ENCODE results near the gene CCDC9B. TPM values are rescaled to one million over a fixed set of nuclear protein-coding genes. Genes with fewer than 3 reads are reported as not detected.

CCDC9B gene
- 0.39 and 0.66 TPM in 2 replicates for total RNA-seq

- intact Hi-C loops (cut with micrococcal nuclease): no loop called here
These were observed at the start of gene CCDC9B for GRCh38 chr15:40340740-40341400. Gene CCDC9B (minus strand): TSS chr15:40340939. CDS start chr15:40340819, 120 bp downstream.

GRCh38 chr15:40389824-40390595 lies 49.3 kb upstream of the CCDC9B start:
- intact Hi-C loops (cut with micrococcal nuclease): no loop called here

- intact Hi-C loops (cut with micrococcal nuclease): no loop called here
These were observed 48.4 kb upstream of the CCDC9B start for GRCh38 chr15:40388941-40389823.

- intact Hi-C loops (cut with micrococcal nuclease): no loop called here
These were observed 45.7 kb upstream of the CCDC9B start for GRCh38 chr15:40386480-40386879.

GRCh38 chr15:40382580-40383456 lies 42.1 kb upstream of the CCDC9B start, which contains the start of gene KNSTRN:
Gene KNSTRN (plus strand): TSS chr15:40382721. CDS start chr15:40382836, 115 bp downstream.
- intact Hi-C loops (cut with micrococcal nuclease): loop anchor here (1.0 to 5.0 kb wide), 11 partner anchors 15 to 379 kb away; partner anchors contain the start of genes CCDC32, DISP2, GCHFR and INAFM2

GRCh38 chr15:40381818-40382529 lies 41.2 kb upstream of the CCDC9B start:
- intact Hi-C loops (cut with micrococcal nuclease): loop anchor here (1.0 to 5.0 kb wide), 11 partner anchors 14 to 380 kb away; partner anchors contain the start of genes CCDC32, DISP2, GCHFR and INAFM2

- intact Hi-C loops (cut with micrococcal nuclease): loop anchor here (5.0 kb wide), 2 partner anchors 73 to 382 kb away; partner anchors contain the start of genes GCHFR and PLCB2
These were observed 39.9 kb upstream of the CCDC9B start for GRCh38 chr15:40380636-40381035.

- intact Hi-C loops (cut with micrococcal nuclease): loop anchor here (5.0 kb wide), 2 partner anchors 73 to 382 kb away; partner anchors contain the start of genes GCHFR and PLCB2
These were observed 39.1 kb upstream of the CCDC9B start for GRCh38 chr15:40379853-40380252.

- intact Hi-C loops (cut with micrococcal nuclease): no loop called here
These were observed 38.6 kb upstream of the CCDC9B start for GRCh38 chr15:40379374-40379773.

GRCh38 chr15:40377606-40378005 lies 36.9 kb upstream of the CCDC9B start:
- intact Hi-C loops (cut with micrococcal nuclease): no loop called here

- intact Hi-C loops (cut with micrococcal nuclease): no loop called here
These were observed 32.2 kb upstream of the CCDC9B start for GRCh38 chr15:40372981-40373380.

- intact Hi-C loops (cut with micrococcal nuclease): loop anchor here (2.0 to 5.0 kb wide), 2 partner anchors 35 to 137 kb away; partner anchors contain the start of gene IVD
These were observed 29.2 kb upstream of the CCDC9B start for GRCh38 chr15:40369971-40370370.

- intact Hi-C loops (cut with micrococcal nuclease): loop anchor here (2.0 to 5.0 kb wide), 2 partner anchors 35 to 138 kb away; partner anchors contain the start of gene IVD
These were observed 28.7 kb upstream of the CCDC9B start for GRCh38 chr15:40369474-40369869.

GRCh38 chr15:40368719-40369473 lies 28.2 kb upstream of the CCDC9B start:
- intact Hi-C loops (cut with micrococcal nuclease): loop anchor here (1.0 to 5.0 kb wide), 7 partner anchors 11 to 138 kb away; partner anchors contain the start of genes DISP2, INAFM2, IVD and KNSTRN

- intact Hi-C loops (cut with micrococcal nuclease): loop anchor here (1.0 to 5.0 kb wide), 7 partner anchors 10 to 139 kb away; partner anchors contain the start of genes DISP2, INAFM2, IVD and KNSTRN
These were observed 27.2 kb upstream of the CCDC9B start for GRCh38 chr15:40367686-40368611.

GRCh38 chr15:40367371-40367685 lies 26.6 kb upstream of the CCDC9B start:
- intact Hi-C loops (cut with micrococcal nuclease): loop anchor here (5.0 kb wide), 1 partner anchor 140 kb away; no protein-coding TSS in a partner anchor

All from T-helper 1 cell treated with Interleukin-12 subunit alpha and Interleukin-12 subunit beta and Interleukin-4 antibody, amounts not matched to agents 30 ng/mL and 1 ng/mL, for 36 hours (primary cell).